Ramos (cell line): ENCODE data around the gene SLC15A2.

Experiments used
- in situ Hi-C: fragments of 300-500 bp; cut with MboI; formaldehyde crosslinking; loops from one replicate; pipeline ENCODE4 v1.14.3; 2022; ENCODE audit warnings: low sequenced_read_pairs; ENCODE audit not compliant: unreplicated experiment

Gene SLC15A2

DNA sequence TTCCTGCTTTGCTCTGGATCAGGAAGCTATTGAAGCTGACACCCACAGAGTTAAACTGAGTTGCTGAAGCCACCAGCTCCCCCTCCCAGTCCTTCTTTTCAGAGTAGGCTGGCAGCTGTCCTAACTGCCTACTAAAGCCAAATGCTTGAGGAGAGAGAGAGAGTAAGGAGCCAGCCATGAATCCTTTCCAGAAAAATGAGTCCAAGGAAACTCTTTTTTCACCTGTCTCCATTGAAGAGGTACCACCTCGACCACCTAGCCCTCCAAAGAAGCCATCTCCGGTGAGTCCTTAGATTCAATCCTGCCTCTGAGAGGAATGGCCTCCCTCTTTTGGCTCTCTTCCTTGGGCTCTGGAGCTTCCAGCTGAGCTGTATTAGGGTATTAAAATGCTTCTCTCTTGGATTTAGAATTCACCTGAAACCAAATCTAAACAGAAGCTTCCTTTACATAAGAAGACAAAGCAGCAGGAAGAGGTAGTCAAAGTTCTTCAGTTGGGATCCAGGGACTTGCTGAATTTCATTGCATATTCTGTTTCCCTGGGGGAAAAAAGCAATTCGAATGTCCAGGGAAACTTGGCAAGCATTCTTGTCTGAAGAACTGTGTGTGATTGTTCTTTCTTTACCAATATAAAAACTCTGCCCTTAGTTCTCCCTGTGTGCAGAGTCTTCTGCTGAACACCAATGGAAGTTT, at the start of gene SLC15A2:
Gene SLC15A2 (plus strand): TSS at position 101 of the 690 bp plus-strand sequence. CDS start 76 bp downstream, at position 177.
- in situ Hi-C loops = no loop called here

DNA sequence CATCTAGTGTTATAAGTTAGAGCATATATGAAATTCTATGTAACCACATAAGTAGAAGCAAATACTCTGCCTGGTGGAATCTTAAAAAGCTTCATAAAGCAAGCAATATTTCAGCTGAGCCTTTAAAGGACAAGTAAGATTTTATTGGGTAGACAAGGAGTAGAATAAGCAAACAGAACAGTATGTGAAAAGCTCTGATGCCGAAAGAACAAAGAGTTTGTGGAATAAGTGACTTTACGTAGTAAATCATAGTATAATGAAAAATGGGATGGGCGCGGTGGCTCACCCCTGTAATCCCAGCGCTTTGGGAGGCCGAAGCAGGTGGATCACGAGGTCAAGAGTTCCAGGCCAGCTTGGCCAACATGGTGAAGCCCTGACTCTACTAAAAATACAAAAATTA, 49.3 kb upstream of the SLC15A2 start:
- in situ Hi-C loops = no loop called here

DNA sequence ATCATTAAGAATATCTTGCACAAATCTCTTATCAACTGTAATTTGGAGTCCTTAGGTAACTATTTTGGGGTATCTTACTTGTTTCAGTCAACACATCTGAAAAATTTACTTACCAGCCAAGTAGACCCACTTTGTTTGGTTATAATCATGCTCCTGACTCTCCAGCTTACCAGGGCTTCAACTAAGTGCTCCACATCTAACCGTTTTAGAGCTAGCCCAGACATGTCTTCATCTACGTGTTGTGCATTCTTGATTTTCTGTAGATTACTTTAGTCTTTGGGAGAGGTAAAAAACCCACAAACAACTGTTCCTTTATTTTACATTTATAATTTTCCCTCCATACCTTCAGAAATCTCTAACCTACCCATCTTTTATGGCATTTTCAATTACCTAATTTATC, 41.9 kb upstream of the SLC15A2 start:
- in situ Hi-C loops = loop anchor here (25.0 kb wide), 1 partner anchor 410 kb away; no protein-coding TSS in a partner anchor

GRCh38 chr3:121855555-121855954, 38.6 kb upstream of the SLC15A2 start:
- in situ Hi-C loops = loop anchor here (25.0 kb wide), 1 partner anchor 407 kb away; no protein-coding TSS in a partner anchor

- in situ Hi-C loops = loop anchor here (25.0 kb wide), 1 partner anchor 405 kb away; no protein-coding TSS in a partner anchor
Observed at GRCh38 chr3:121857778-121858177, 36.4 kb upstream of the SLC15A2 start.

GRCh38 chr3:121863247-121863646, 31.0 kb upstream of the SLC15A2 start:
- in situ Hi-C loops = loop anchor here (25.0 kb wide), 1 partner anchor 399 kb away; no protein-coding TSS in a partner anchor

GRCh38 chr3:121863801-121864200, 30.4 kb upstream of the SLC15A2 start:
- in situ Hi-C loops = loop anchor here (25.0 kb wide), 1 partner anchor 398 kb away; no protein-coding TSS in a partner anchor

GRCh38 chr3:121869736-121870135, 24.5 kb upstream of the SLC15A2 start:
- in situ Hi-C loops = loop anchor here (25.0 kb wide), 1 partner anchor 393 kb away; no protein-coding TSS in a partner anchor

GRCh38 chr3:121870717-121871116, 23.5 kb upstream of the SLC15A2 start:
- in situ Hi-C loops = loop anchor here (25.0 kb wide), 1 partner anchor 392 kb away; no protein-coding TSS in a partner anchor

DNA sequence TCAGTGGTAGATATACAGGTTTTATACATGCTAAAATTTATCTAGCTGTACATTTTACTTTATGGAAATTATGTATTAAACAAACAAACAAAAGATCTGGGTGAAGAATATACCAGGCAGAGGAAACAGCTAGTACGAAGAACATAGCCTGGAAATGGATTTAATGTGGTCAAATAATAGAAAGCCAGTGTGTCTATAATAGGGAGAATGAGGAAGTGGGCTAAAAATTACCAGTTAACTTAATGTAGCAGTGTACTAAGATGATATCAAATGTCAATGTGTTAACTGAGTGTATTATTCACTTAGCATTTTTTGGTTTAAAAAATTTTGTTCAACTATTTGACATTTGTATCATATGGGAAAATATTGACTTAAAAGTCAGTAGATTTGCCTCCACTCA, 22.8 kb upstream of the SLC15A2 start:
- in situ Hi-C loops = loop anchor here (25.0 kb wide), 1 partner anchor 391 kb away; no protein-coding TSS in a partner anchor

- in situ Hi-C loops = no loop called here
Observed at GRCh38 chr3:121878411-121878810, 15.8 kb upstream of the SLC15A2 start.

GRCh38 chr3:121883507-121883906, 10.7 kb upstream of the SLC15A2 start:
- in situ Hi-C loops = no loop called here

DNA sequence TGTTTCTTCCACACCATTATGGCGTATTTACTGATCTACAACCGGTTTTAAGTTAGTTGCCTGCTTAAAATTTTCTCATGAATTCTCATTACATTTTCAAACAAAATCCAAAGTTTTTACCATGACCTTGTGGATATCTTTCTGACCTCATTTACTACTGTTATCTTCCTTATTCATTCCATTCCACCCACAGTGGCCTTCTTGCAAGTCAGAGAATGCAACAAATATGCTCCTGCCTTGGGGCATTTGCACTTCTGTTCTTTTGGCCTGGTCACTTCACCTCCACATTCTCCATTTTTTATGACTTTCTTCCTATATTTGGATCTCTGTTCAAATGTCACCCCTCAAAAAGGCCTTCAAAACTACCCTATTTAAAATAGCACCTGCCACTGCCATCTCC, 8.8 kb upstream of the SLC15A2 start:
- in situ Hi-C loops = no loop called here

DNA sequence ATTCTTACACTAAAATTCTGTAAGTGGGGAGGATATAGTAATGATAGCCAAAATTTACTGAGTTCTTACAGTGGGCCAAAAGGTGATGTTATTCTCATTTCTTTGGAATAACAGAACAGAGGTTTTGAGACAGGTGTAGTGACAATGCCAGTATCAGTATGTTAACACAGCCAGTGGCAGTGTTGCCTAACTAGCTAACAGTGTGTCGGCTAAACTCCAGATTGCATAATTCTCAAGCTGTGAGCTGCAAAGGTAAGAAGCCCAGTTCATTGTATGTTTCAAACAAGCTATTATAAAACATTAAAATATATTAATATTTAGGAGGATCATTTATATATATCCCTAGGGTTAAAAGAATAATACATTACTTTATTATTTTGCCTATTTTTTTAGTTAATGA, 920 bp downstream of the SLC15A2 start:
- in situ Hi-C loops = no loop called here

GRCh38 chr3:121895736-121896135, 1.5 kb downstream of the SLC15A2 start:
- in situ Hi-C loops = no loop called here

DNA sequence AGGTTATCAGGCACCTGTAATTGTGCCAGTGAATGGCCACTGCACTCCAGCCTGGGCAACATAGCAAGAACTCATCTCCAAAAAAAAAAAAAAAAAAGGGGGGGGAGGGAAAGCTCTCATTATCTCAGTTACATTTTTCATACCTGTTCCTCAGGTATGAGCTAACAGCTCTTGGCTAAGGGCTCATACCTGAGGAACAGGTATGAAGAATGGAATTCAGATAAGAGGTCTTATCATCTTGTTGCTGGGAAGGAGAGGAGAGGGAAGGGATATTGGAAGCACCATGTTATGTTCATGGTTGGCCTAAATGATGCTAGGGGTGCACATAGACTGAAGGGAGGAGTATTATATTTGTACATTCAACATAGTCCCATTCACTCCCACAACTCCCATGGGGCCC, 2.6 kb downstream of the SLC15A2 start:
- in situ Hi-C loops = no loop called here

DNA sequence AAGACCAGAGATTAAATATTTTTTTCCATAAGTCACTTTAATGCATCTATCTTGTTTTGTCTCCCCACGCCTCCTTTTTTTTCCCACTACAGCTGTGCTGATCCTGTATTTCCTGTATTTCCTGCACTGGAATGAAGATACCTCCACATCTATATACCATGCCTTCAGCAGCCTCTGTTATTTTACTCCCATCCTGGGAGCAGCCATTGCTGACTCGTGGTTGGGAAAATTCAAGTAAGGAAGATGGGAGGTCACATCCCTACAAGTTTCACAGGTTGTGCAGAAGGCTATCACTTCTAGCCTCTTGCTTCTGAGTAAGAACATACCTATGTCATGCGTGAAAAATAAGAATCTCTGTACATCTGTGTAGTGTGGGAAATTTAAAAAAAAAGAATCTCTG, 3.1 kb downstream of the SLC15A2 start:
- in situ Hi-C loops = no loop called here

DNA sequence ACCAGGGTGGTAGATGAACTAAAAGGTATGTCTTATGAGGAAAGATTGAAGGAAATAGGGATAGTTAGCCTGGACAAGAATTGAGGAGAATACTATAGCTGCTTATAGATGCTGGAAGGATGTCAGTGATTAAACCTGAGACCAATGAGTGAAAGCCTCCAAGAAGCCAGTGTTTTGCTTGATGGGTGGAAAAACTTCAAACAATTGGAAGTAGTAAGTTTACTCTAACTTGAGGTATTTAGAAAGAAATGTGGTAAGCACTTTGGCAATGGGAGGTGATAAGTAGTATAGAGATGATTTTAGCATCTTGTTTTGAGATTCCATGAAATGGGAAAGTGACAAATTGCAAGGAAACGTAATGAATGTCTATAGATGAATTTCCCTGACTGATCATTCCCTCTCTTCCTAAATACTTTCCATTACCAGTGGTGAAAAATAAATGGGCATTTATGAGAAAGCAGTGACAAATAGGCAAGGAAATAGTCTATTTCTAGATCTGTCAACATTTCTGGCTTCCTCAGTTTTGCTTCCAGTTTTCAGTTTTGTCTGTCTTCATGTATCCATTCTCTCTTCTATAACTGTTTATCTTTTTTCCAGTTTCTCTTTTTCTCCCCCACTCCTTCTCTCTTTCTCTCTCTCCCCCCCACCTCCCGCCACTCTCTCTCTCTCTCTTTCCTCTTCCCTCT, 19.2 kb downstream of the SLC15A2 start:
- in situ Hi-C loops = no loop called here

- in situ Hi-C loops = no loop called here
Observed at GRCh38 chr3:121914081-121914998, 20.1 kb downstream of the SLC15A2 start.

- in situ Hi-C loops = no loop called here
Observed at GRCh38 chr3:121916189-121916588, 22.0 kb downstream of the SLC15A2 start.
